ENCODE results near the gene MKS1.

DNA sequence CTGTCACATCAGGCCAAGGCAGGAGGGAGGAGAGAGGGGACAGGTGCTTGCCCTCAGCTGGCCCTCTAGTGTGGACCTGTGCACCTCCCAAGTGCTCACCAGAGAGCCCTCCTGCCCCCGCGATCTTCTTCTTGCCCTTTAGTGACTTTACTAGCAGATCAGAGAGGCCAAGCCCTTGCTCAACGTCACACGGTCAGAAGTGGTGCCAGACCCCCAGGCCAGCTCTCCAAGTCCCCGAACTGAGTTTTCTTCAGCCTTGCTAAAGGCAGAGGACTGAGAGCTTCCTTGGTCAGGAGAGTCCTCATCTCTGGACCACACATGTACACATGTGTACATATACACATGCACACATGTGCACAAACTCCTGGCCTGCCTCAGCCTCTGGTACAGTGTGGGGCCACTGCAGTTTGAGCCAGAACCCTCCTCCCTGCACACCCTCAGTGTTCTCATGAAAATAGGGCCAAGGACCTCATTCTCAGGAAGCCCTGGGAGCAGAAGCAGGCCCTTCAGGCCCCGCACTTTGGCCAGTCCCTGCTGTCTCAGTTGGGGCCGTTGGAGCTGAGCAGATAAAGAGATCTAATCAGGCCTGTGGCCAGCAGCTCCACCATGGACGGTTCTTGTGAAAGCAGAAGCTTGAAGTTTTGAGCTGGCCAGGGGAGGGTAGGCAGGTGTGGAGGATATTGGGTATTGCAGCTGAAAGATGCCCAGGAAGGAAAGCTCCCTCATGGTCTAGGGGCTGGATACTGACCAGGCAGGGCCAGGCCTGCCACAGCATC lies 33.9 kb downstream of the MKS1 start:
- TF ChIP-seq CTCF (IDR thresholded peaks at IDR 0.05; ENCODE audit: low read length) (no peak), EZH2phosphoT487 (IDR thresholded peaks at IDR 0.05; ENCODE audit: low read length) (no peak)

Measured in MM.1S (cell line).